Stimulated activated CD8-positive, alpha-beta memory T cell treated with anti-CD3 and anti-CD28 coated beads, Interleukin-12 subunit alpha, Interleukin-12 subunit beta, amount 100 ng/mL, for 1 hour (primary cell): ENCODE data around the gene BCAS3.
A peak's percentile ranks its signal among the peaks of the same experiment; 100 is the strongest.
"Not testable (repeated sequence)": the region's sequence is repeated elsewhere in the genome, so short reads cannot be mapped to it uniquely, and the experiment has no call there.

Source experiments
- DNase-seq: peaks from one replicate; pipeline ENCODE4 v3.0.0-alpha.2; 2020; ENCODE audit warnings: low read depth

Gene BCAS3

GRCh38 chr17:60677308-60678117 is at the start of gene BCAS3:
TSS of gene BCAS3 (plus strand) at chr17:60677851.
- DNase-seq, result peak; percentile 94

- no peak for DNase-seq
Measured at GRCh38 chr17:60628252-60628889, 49.3 kb upstream of the BCAS3 start.

GRCh38 chr17:60629120-60629519 is 48.5 kb upstream of the BCAS3 start:
- DNase-seq, result no peak

GRCh38 chr17:60630352-60630751 is 47.3 kb upstream of the BCAS3 start:
- DNase-seq, result no peak

GRCh38 chr17:60631119-60631518 is 46.5 kb upstream of the BCAS3 start:
- DNase-seq, result no peak

GRCh38 chr17:60637683-60638082 is 40.0 kb upstream of the BCAS3 start:
- DNase-seq, result no peak

- no peak for DNase-seq
Measured at GRCh38 chr17:60639019-60639330, 38.7 kb upstream of the BCAS3 start.

GRCh38 chr17:60640503-60640902 is 37.1 kb upstream of the BCAS3 start:
- DNase-seq, result no peak

GRCh38 chr17:60641126-60641525 is 36.5 kb upstream of the BCAS3 start:
- DNase-seq, result no peak

- DNase-seq, result peak; percentile 9
Measured at GRCh38 chr17:60641810-60642220, 35.8 kb upstream of the BCAS3 start.

GRCh38 chr17:60645918-60646523 is 31.6 kb upstream of the BCAS3 start:
- DNase-seq, result no peak

- DNase-seq, result no peak
Measured at GRCh38 chr17:60646701-60647100, 30.9 kb upstream of the BCAS3 start.

- no peak for DNase-seq
Measured at GRCh38 chr17:60647705-60648104, 29.9 kb upstream of the BCAS3 start.

- no peak for DNase-seq
Measured at GRCh38 chr17:60652454-60653247, 25.0 kb upstream of the BCAS3 start.

- DNase-seq, result no peak
Measured at GRCh38 chr17:60653569-60653968, 24.1 kb upstream of the BCAS3 start.

- DNase-seq, result no peak
Measured at GRCh38 chr17:60656499-60656898, 21.2 kb upstream of the BCAS3 start.

- DNase-seq, result no peak
Measured at GRCh38 chr17:60659156-60659555, 18.5 kb upstream of the BCAS3 start.

GRCh38 chr17:60661489-60661888 is 16.2 kb upstream of the BCAS3 start:
- DNase-seq, result no peak

- no peak for DNase-seq
Measured at GRCh38 chr17:60664022-60664421, 13.6 kb upstream of the BCAS3 start.

- DNase-seq, result no peak
Measured at GRCh38 chr17:60665602-60666001, 12.0 kb upstream of the BCAS3 start.

GRCh38 chr17:60668741-60669140 is 8.9 kb upstream of the BCAS3 start:
- DNase-seq, result not testable (repeated sequence)

GRCh38 chr17:60671482-60671881 is 6.2 kb upstream of the BCAS3 start:
- DNase-seq, result no peak

GRCh38 chr17:60674637-60675036 is 3.0 kb upstream of the BCAS3 start:
- not testable (repeated sequence) for DNase-seq
